Panc1 (cell line): ENCODE results near the gene PATJ.

Source experiments
- CTCF ChIP-seq: fragments of 450-650 bp; IDR thresholded peaks from 2 replicates; pipeline ENCODE4 v1.5.1; 2017; ENCODE audit warnings: mild to moderate bottlenecking
- POLR2AphosphoS5 ChIP-seq: IDR thresholded peaks from 2 replicates; pipeline ENCODE4 v1.6.1; 2012; ENCODE audit warnings: mild to moderate bottlenecking, low read depth, low read length, moderate library complexity
- REST ChIP-seq, 2 experiments: IDR thresholded peaks; 2 replicates each; pipeline ENCODE4 v1.6.1; 2011 to 2012; ENCODE audit warnings: low read depth in 2 of 2, control low read depth in 1 of 2, low read length in 1 of 2, mild to moderate bottlenecking in 1 of 2, moderate library complexity in 1 of 2; ENCODE audit not compliant: insufficient read depth in 1 of 2
- SIN3A ChIP-seq: IDR thresholded peaks from 2 replicates; pipeline ENCODE4 v1.6.1; 2012; ENCODE audit warnings: low read depth, mild to moderate bottlenecking, low read length, moderate library complexity, borderline replicate concordance; ENCODE audit not compliant: insufficient read depth

- TF ChIP-seq CTCF (no peak), POLR2AphosphoS5 (no peak), SIN3A (no peak), REST (IDR thresholded peaks at IDR 0.05; ENCODE audit: insufficient read depth in 1 of 2, low read depth in 2 of 2, low read length in 1 of 2) (no peak)
These were observed 99.8 kb downstream of the PATJ start for GRCh38 chr1:61842036-61842435.
